Neural cell (in vitro differentiated cells): Measurements from ENCODE around the gene SLC12A5. TPM values are rescaled to one million over a fixed set of nuclear protein-coding genes. Genes with fewer than 3 reads are reported as not detected.

Experiments used
- H2AFZ ChIP-seq: fragments of 200-600, 300-800 bp; sonication (generic), shearing (Covaris generic); 2 replicates; pipeline ENCODE4 v1.6.0; 2014; ENCODE audit warnings: low read depth, mild to moderate bottlenecking, antibody characterized with exemption, low read length, moderate library complexity
- H3F3A ChIP-seq: fragments of 200-600 bp; shearing (Covaris generic); 2 replicates; pipeline ENCODE4 v1.6.1; 2016; ENCODE audit warnings: mild to moderate bottlenecking, moderate library complexity, mixed read lengths, antibody characterized with exemption, low read length; ENCODE audit not compliant: insufficient read depth, poor library complexity, severe bottlenecking
- H3K27ac ChIP-seq: fragments of 200-600, 300-800 bp; sonication (generic), shearing (Covaris generic); 2 replicates; pipeline ENCODE4 v1.5.1; 2014; ENCODE audit warnings: mild to moderate bottlenecking, low read length, moderate library complexity
- H3K27me3 ChIP-seq: fragments of 300-800, 200-600 bp; sonication (generic), shearing (Covaris generic); 2 replicates; pipeline ENCODE4 v1.6.0; 2014; ENCODE audit warnings: mild to moderate bottlenecking, low read depth, low read length, moderate library complexity; ENCODE audit not compliant: insufficient read depth
- H3K36me3 ChIP-seq: fragments of 300-800, 200-600 bp; sonication (generic), shearing (Covaris generic); 2 replicates; pipeline ENCODE4 v1.5.1; 2014; ENCODE audit warnings: mild to moderate bottlenecking, antibody characterized with exemption, low read length, moderate library complexity; ENCODE audit not compliant: insufficient read depth
- H3K4me2 ChIP-seq: fragments of 300-800, 200-600 bp; sonication (generic), shearing (Covaris generic); 2 replicates; pipeline ENCODE4 v1.6.0; 2014; ENCODE audit warnings: mild to moderate bottlenecking, low read length
- H3K4me3 ChIP-seq: fragments of 300-800, 200-600 bp; sonication (generic), shearing (Covaris generic); 2 replicates; pipeline ENCODE4 v1.5.1; 2014; ENCODE audit warnings: mild to moderate bottlenecking, low read length, moderate library complexity
- H3K79me2 ChIP-seq: fragments of 200-600 bp; shearing (Covaris generic); replicated peaks from 2 replicates; pipeline ENCODE4 v1.6.0; 2014; ENCODE audit warnings: mild to moderate bottlenecking, low read length, moderate library complexity; ENCODE audit not compliant: insufficient read depth
- H3K9ac ChIP-seq: fragments of 300-800, 200-600 bp; sonication (generic), shearing (Covaris generic); 2 replicates; pipeline ENCODE4 v1.6.1; 2016; ENCODE audit warnings: mild to moderate bottlenecking, low read length, mixed read lengths
- H3K9me2 ChIP-seq: fragments of 200-600 bp; shearing (Covaris generic); 2 replicates; pipeline ENCODE4 v1.6.1; 2016; ENCODE audit warnings: mild to moderate bottlenecking, low read length, mixed read lengths; ENCODE audit not compliant: insufficient read depth
- H3K9me3 ChIP-seq: fragments of 200-600, 300-800 bp; sonication (generic), shearing (Covaris generic); 2 replicates; pipeline ENCODE4 v1.6.1; 2016; ENCODE audit warnings: mild to moderate bottlenecking, mixed run types, low read length, moderate library complexity, mixed read lengths
- H4K20me1 ChIP-seq: fragments of 200-600 bp; shearing (Covaris generic); 2 replicates; pipeline ENCODE4 v1.6.1; 2016; ENCODE audit warnings: mild to moderate bottlenecking, mixed run types; ENCODE audit not compliant: insufficient read depth
- CTCF ChIP-seq: fragments of 450-650 bp; IDR thresholded peaks from 2 replicates; pipeline ENCODE4 v1.5.1; 2014; ENCODE audit warnings: antibody characterized with exemption, mild to moderate bottlenecking, moderate library complexity; ENCODE audit not compliant: poor library complexity, severe bottlenecking
- EP300 ChIP-seq: fragments of 450-650 bp; conservative IDR thresholded peaks from 2 replicates; pipeline ENCODE4 v1.6.1; 2014; ENCODE audit warnings: antibody characterized with exemption, mild to moderate bottlenecking, moderate library complexity; ENCODE audit not compliant: poor library complexity, severe bottlenecking
- EZH2 ChIP-seq: fragments of 200-600, 300-800 bp; shearing (Covaris generic), sonication (generic); IDR thresholded peaks from 2 replicates; pipeline ENCODE4 v1.6.1; 2014; ENCODE audit warnings: antibody characterized with exemption, low read length, borderline replicate concordance, mild to moderate bottlenecking; ENCODE audit not compliant: insufficient read depth, poor library complexity, severe bottlenecking
- MXI1 ChIP-seq: fragments of 450-650 bp; conservative IDR thresholded peaks from 2 replicates; pipeline ENCODE4 v1.6.1; 2014; ENCODE audit warnings: antibody characterized with exemption, mild to moderate bottlenecking; ENCODE audit not compliant: poor library complexity, severe bottlenecking
- POLR2AphosphoS5 ChIP-seq: IDR thresholded peaks from 2 replicates; pipeline ENCODE4 v1.6.1; 2012
- RAD21 ChIP-seq: fragments of 450-650 bp; conservative IDR thresholded peaks from 2 replicates; pipeline ENCODE4 v1.6.1; 2014; ENCODE audit warnings: antibody characterized with exemption, mild to moderate bottlenecking, moderate library complexity
- SMC3 ChIP-seq: fragments of 450-650 bp; conservative IDR thresholded peaks from 2 replicates; pipeline ENCODE4 v1.6.1; 2014; ENCODE audit warnings: antibody characterized with exemption, mild to moderate bottlenecking, moderate library complexity; ENCODE audit not compliant: poor library complexity
- TAF1 ChIP-seq: IDR thresholded peaks from 2 replicates; pipeline ENCODE4 v1.6.1; 2012; ENCODE audit warnings: low read depth
- polyA plus RNA-seq: library from polyadenylated mRNA; depleted of rRNA; stranded (reverse); fragments of >200 nt; gene quantifications from 2 replicates; pipeline ENCODE4 v1.2.3, GENCODE V29; 2014
- TF ChIP-seq, protein P1 (sequence below): IDR thresholded peaks from 2 replicates; pipeline ENCODE4 v1.6.1; 2012; ENCODE audit warnings: borderline replicate concordance

The SLC12A5 gene
- polyA plus RNA-seq, 1 donor from 2014 or later: 53.1 TPM

- Histone ChIP-seq H3K9me2 (no peaks in the 10 kb centered on the region), H3K36me3 (no peaks in the 10 kb centered on the region), H3K9ac (peak overlapping the region; percentile 88), H3K9me3 (no peaks in the 10 kb centered on the region), H3K4me2 (peak overlapping the region; percentile 82), H2AFZ (no peak overlapping the region), H3K27me3 (no peaks in the 10 kb centered on the region), H4K20me1 (no peaks in the 10 kb centered on the region), H3K4me3 (peak overlapping the region; percentile 79), H3F3A (no peaks in the 10 kb centered on the region), H3K79me2 (peaks cover 45% of the 10 kb centered on the region), H3K27ac (peak overlapping the region; percentile 96)
- TF ChIP-seq TAF1: no peak
- no peak for TF ChIP-seq EP300
- TF ChIP-seq SMC3: peak; percentile 14
- no peak for TF ChIP-seq POLR2AphosphoS5
- TF ChIP-seq EZH2: no peak
Measured at GRCh38 chr20:46023148-46023484, 5.9 kb upstream of the SLC12A5 start.

GRCh38 chr20:46023999-46024398 lies 5.0 kb upstream of the SLC12A5 start:
- Histone ChIP-seq H4K20me1 (no peaks in the 10 kb centered on the region), H3K9me2 (no peaks in the 10 kb centered on the region), H3F3A (no peaks in the 10 kb centered on the region), H2AFZ (no peak overlapping the region), H3K9me3 (no peaks in the 10 kb centered on the region), H3K27ac (peak overlapping the region; percentile 96), H3K27me3 (no peaks in the 10 kb centered on the region), H3K9ac (peak overlapping the region; percentile 81), H3K79me2 (peaks cover 50% of the 10 kb centered on the region), H3K4me3 (peak overlapping the region; percentile 79), H3K4me2 (peak overlapping the region; percentile 96), H3K36me3 (no peaks in the 10 kb centered on the region)
- TF ChIP-seq MXI1 (no peak), EZH2 (no peak), SMC3 (no peak), TAF1 (no peak), CTCF (no peak), EP300 (no peak)
- TF ChIP-seq, protein P1, sequence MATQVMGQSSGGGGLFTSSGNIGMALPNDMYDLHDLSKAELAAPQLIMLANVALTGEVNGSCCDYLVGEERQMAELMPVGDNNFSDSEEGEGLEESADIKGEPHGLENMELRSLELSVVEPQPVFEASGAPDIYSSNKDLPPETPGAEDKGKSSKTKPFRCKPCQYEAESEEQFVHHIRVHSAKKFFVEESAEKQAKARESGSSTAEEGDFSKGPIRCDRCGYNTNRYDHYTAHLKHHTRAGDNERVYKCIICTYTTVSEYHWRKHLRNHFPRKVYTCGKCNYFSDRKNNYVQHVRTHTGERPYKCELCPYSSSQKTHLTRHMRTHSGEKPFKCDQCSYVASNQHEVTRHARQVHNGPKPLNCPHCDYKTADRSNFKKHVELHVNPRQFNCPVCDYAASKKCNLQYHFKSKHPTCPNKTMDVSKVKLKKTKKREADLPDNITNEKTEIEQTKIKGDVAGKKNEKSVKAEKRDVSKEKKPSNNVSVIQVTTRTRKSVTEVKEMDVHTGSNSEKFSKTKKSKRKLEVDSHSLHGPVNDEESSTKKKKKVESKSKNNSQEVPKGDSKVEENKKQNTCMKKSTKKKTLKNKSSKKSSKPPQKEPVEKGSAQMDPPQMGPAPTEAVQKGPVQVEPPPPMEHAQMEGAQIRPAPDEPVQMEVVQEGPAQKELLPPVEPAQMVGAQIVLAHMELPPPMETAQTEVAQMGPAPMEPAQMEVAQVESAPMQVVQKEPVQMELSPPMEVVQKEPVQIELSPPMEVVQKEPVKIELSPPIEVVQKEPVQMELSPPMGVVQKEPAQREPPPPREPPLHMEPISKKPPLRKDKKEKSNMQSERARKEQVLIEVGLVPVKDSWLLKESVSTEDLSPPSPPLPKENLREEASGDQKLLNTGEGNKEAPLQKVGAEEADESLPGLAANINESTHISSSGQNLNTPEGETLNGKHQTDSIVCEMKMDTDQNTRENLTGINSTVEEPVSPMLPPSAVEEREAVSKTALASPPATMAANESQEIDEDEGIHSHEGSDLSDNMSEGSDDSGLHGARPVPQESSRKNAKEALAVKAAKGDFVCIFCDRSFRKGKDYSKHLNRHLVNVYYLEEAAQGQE: no peak

- peak overlapping the region; percentile 24 for H2AFZ ChIP-seq
- peak overlapping the region; percentile 79 for H3K4me3 ChIP-seq
- H3F3A ChIP-seq: no peaks in the 10 kb centered on the region
- H3K79me2 ChIP-seq: peaks cover 56% of the 10 kb centered on the region
- H3K36me3 ChIP-seq: no peaks in the 10 kb centered on the region
- H3K27me3 ChIP-seq: no peaks in the 10 kb centered on the region
- H3K9me2 ChIP-seq: no peaks in the 10 kb centered on the region
- peak overlapping the region; percentile 81 for H3K9ac ChIP-seq
- no peaks in the 10 kb centered on the region for H3K9me3 ChIP-seq
- no peak for TF ChIP-seq RAD21
- peak; percentile 54 for TF ChIP-seq SMC3
- peak; percentile 87 for TF ChIP-seq EP300
- TF ChIP-seq MXI1: peak; percentile 82
- TF ChIP-seq TAF1: no peak
- no peak for TF ChIP-seq CTCF
- no peak for TF ChIP-seq EZH2
- TF ChIP-seq POLR2AphosphoS5: peak; percentile 55
- TF ChIP-seq, protein P1: peak; percentile 30
- H3K4me2 ChIP-seq: peak overlapping the region; percentile 96
- H3K27ac ChIP-seq: peak overlapping the region; percentile 96
- no peaks in the 10 kb centered on the region for H4K20me1 ChIP-seq
Measured at GRCh38 chr20:46025376-46025783, 3.6 kb upstream of the SLC12A5 start.
